ENCODE measurements around the gene PPFIA1. TPM values are rescaled to one million over a fixed set of nuclear protein-coding genes. Genes with fewer than 3 reads are reported as not detected.

Gene PPFIA1
- total RNA-seq, 2 donors from 2014 or later = 105 to 118 TPM

DNA sequence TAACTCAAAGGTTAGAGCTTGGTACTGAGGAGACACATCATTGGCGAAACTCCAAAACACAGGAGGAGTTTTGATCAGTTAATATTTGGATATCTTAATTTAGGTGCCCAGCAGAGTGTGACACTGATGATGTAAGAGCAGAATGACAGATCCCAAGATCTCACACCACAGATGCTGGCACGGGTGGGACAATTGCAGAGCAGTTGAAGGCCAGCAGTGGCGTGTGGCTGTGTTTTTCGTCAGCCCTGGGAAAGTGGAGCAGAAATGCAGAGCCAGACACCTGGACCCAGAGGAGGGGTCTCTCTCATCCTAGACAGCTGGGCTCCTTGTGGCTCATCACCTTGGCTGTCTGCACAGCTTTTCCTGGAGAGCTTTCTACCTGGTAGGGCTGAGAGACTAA, 68.1 kb downstream of the PPFIA1 start:
- Histone ChIP-seq H3K9ac (ENCODE audit: extremely low read depth, low read length, poor library complexity, severe bottlenecking) (no peak overlapping the region), H3K27me3 (ENCODE audit: control insufficient read depth, insufficient read depth, low read length, poor library complexity, severe bottlenecking) (no peaks in the 10 kb centered on the region), H3K9me3 (ENCODE audit: control insufficient read depth, low read length) (no peaks in the 10 kb centered on the region), H3K4me1 (ENCODE audit: control insufficient read depth, insufficient read depth, low read length) (peaks cover 5% of the 10 kb centered on the region), H3K36me3 (ENCODE audit: control insufficient read depth, insufficient read depth, low read length) (peaks cover 89% of the 10 kb centered on the region), H3K27ac (ENCODE audit: low read depth, low read length) (no peak overlapping the region), H3K4me3 (ENCODE audit: low read length) (no peak overlapping the region)
- DNase-seq = no peak
- H3K4me1 Mint-ChIP-seq = peaks cover 6% of the 10 kb centered on the region
- no peaks in the 10 kb centered on the region for H3K9me3 Mint-ChIP-seq
- H3K27me3 Mint-ChIP-seq (ENCODE audit: insufficient read depth) = no peaks in the 10 kb centered on the region
- no peak overlapping the region for H3K27ac Mint-ChIP-seq
- TF ChIP-seq, protein P1, sequence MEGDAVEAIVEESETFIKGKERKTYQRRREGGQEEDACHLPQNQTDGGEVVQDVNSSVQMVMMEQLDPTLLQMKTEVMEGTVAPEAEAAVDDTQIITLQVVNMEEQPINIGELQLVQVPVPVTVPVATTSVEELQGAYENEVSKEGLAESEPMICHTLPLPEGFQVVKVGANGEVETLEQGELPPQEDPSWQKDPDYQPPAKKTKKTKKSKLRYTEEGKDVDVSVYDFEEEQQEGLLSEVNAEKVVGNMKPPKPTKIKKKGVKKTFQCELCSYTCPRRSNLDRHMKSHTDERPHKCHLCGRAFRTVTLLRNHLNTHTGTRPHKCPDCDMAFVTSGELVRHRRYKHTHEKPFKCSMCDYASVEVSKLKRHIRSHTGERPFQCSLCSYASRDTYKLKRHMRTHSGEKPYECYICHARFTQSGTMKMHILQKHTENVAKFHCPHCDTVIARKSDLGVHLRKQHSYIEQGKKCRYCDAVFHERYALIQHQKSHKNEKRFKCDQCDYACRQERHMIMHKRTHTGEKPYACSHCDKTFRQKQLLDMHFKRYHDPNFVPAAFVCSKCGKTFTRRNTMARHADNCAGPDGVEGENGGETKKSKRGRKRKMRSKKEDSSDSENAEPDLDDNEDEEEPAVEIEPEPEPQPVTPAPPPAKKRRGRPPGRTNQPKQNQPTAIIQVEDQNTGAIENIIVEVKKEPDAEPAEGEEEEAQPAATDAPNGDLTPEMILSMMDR (conservative IDR thresholded peaks at IDR 0.05) = no peak
- WGBS, 2 experiments (ENCODE audit: insufficient coverage in 1 of 2, insufficient read length in 1 of 2) = 98 to 100% methylated on average over 2 to 4 of the region's 4 CpGs
- peaks cover 81% of the 10 kb centered on the region for H3K36me3 Mint-ChIP-seq (ENCODE audit: low read depth)
- no peak overlapping the region for H3K4me3 Mint-ChIP-seq

DNA sequence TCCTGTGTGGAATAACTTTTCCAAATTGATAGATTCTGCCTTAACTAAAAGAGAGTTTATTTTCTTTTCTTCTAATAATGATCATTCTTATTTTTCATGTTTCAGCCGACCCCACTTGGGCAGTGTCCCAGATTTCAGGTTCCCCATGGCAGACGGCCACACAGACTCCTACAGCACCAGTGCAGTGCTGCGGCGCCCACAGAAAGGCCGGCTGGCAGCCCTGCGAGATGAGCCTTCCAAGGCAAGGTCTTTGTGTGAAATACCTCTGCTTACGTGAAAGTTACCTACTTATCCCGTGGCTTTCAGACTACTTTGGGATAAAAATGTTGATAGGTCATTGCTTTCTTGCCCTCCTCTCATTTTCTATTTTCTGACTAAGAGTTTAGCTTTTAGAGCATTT, 68.6 kb downstream of the PPFIA1 start:
- no peaks in the 10 kb centered on the region for H3K27me3 Mint-ChIP-seq (ENCODE audit: insufficient read depth)
- Histone ChIP-seq H3K27me3 (ENCODE audit: control insufficient read depth, insufficient read depth, low read length, poor library complexity, severe bottlenecking) (no peaks in the 10 kb centered on the region), H3K4me1 (ENCODE audit: control insufficient read depth, insufficient read depth, low read length) (peaks cover 5% of the 10 kb centered on the region), H3K9ac (ENCODE audit: extremely low read depth, low read length, poor library complexity, severe bottlenecking) (no peak overlapping the region), H3K9me3 (ENCODE audit: control insufficient read depth, low read length) (no peaks in the 10 kb centered on the region), H3K4me3 (ENCODE audit: low read length) (no peak overlapping the region), H3K36me3 (ENCODE audit: control insufficient read depth, insufficient read depth, low read length) (peaks cover 89% of the 10 kb centered on the region), H3K27ac (ENCODE audit: low read depth, low read length) (no peak overlapping the region)
- H3K9me3 Mint-ChIP-seq = no peaks in the 10 kb centered on the region
- TF ChIP-seq, protein P1 (conservative IDR thresholded peaks at IDR 0.05) = no peak
- peaks cover 6% of the 10 kb centered on the region for H3K4me1 Mint-ChIP-seq
- WGBS, 2 experiments (ENCODE audit: insufficient coverage in 1 of 2, insufficient read length in 1 of 2) = 94 to 97% methylated on average over 7 to 8 of the region's 8 CpGs
- no peak overlapping the region for H3K4me3 Mint-ChIP-seq
- no peak for DNase-seq
- no peak overlapping the region for H3K27ac Mint-ChIP-seq
- H3K36me3 Mint-ChIP-seq (ENCODE audit: low read depth) = peaks cover 78% of the 10 kb centered on the region

DNA sequence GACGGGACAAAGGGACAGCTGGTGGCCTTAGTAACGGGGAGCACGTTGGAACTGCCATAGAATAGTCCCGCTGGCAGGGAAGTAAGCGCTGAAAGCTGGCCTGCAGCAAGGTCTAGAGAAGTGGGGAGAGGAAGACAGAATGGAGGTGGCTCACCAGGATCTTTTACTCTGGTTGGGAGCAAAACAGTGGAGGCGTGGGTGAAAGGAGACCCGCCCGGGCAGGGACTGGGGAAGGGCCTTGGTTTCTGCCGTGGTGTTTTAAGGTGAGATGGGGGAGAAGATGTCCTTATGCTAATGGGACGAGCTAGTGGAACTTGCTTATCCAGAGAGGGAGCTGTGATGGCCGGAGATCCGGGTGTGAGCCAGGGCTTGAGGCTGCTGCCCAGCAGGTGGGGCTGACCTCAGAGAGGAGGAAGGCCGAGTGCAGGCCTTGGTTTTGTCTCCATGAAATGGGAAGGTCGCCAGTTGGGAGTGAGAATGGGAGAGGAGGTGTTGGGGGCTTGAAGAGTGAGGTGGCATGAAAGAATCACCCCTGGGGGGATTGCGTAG, 71.5 kb downstream of the PPFIA1 start:
- H3K9ac ChIP-seq (ENCODE audit: extremely low read depth, low read length, poor library complexity, severe bottlenecking) = no peak overlapping the region
- Mint-ChIP-seq H3K27me3 (ENCODE audit: insufficient read depth) (no peaks in the 10 kb centered on the region), H3K4me1 (no peaks in the 10 kb centered on the region), H3K27ac (peak overlapping the region; percentile 67), H3K9me3 (no peaks in the 10 kb centered on the region), H3K4me3 (no peak overlapping the region), H3K36me3 (ENCODE audit: low read depth) (peaks cover 75% of the 10 kb centered on the region)
- H3K4me1 ChIP-seq (ENCODE audit: control insufficient read depth, insufficient read depth, low read length) = no peaks in the 10 kb centered on the region
- WGBS, 2 experiments (ENCODE audit: insufficient coverage in 1 of 2, insufficient read length in 1 of 2) = 91 to 93% methylated on average over 12 to 15 of the region's 15 CpGs
- no peak overlapping the region for H3K27ac ChIP-seq (ENCODE audit: low read depth, low read length)
- peak; percentile 55 for DNase-seq
- no peak overlapping the region for H3K4me3 ChIP-seq (ENCODE audit: low read length)
- no peaks in the 10 kb centered on the region for H3K9me3 ChIP-seq (ENCODE audit: control insufficient read depth, low read length)
- TF ChIP-seq, protein P1 (conservative IDR thresholded peaks at IDR 0.05) = no peak
- no peaks in the 10 kb centered on the region for H3K27me3 ChIP-seq (ENCODE audit: control insufficient read depth, insufficient read depth, low read length, poor library complexity, severe bottlenecking)
- peaks cover 85% of the 10 kb centered on the region for H3K36me3 ChIP-seq (ENCODE audit: control insufficient read depth, insufficient read depth, low read length)
